Aorta (tissue), 5 donors: Measurements from ENCODE around the gene RBBP8NL. TPM values are rescaled to one million over a fixed set of nuclear protein-coding genes. Genes with fewer than 3 reads are reported as not detected.

Experiments used
- ATAC-seq: fragments of 200-7000 bp; cut with Tn5 transposase; one replicate; pipeline ENCODE4 v1.9.1; 2022; ENCODE audit warnings: moderate library complexity; ENCODE audit not compliant: low FRiP score
- DNase-seq, 2 donors: peaks; one replicate each; pipeline ENCODE4 v3.0.0-alpha.2; 2020
- H3K27ac ChIP-seq, 2 donors: one replicate each; pipeline ENCODE4 v1.5.1; 2013; ENCODE audit warnings: low read length in 2 of 2, mild to moderate bottlenecking in 2 of 2, moderate library complexity in 2 of 2, control low read depth in 1 of 2, inconsistent platforms in 1 of 2, low read depth in 1 of 2
- H3K27me3 ChIP-seq, 2 donors: one replicate each; pipeline ENCODE4 v1.6.1; 2013; ENCODE audit warnings: control low read depth in 1 of 2, low read length in 1 of 2, mild to moderate bottlenecking in 1 of 2, moderate library complexity in 1 of 2; ENCODE audit not compliant: insufficient read depth in 2 of 2, control insufficient read depth in 1 of 2
- H3K36me3 ChIP-seq, 2 donors: one replicate each; pipeline ENCODE4 v1.6.1; 2013; ENCODE audit warnings: control low read depth in 1 of 2, low read length in 1 of 2, mild to moderate bottlenecking in 1 of 2; ENCODE audit not compliant: insufficient read depth in 2 of 2, control insufficient read depth in 1 of 2
- H3K4me1 ChIP-seq, 2 donors: one replicate each; pipeline ENCODE4 v1.6.1; 2013; ENCODE audit warnings: low read length in 2 of 2, control low read depth in 1 of 2, mild to moderate bottlenecking in 1 of 2, moderate library complexity in 1 of 2; ENCODE audit not compliant: insufficient read depth in 2 of 2, control insufficient read depth in 1 of 2
- H3K4me3 ChIP-seq, 2 donors: one replicate each; pipeline ENCODE4 v1.5.1; 2013; ENCODE audit warnings: low read length in 2 of 2, control low read depth in 1 of 2, mild to moderate bottlenecking in 1 of 2
- H3K9me3 ChIP-seq: one replicate; pipeline ENCODE4 v1.6.1; 2013; ENCODE audit warnings: mild to moderate bottlenecking, low read length; ENCODE audit not compliant: control insufficient read depth
- WGBS, 2 donors: extraction: QIAGEN DNeasy Blood & Tissue Kit; methylation state at CpG; one replicate each; pipeline ENCODE4 v1.1.7; 2013; 5-methylcytosine and 5-hydroxymethylcytosine counted together
- intact Hi-C, 2 donors: fragments of 100-400 bp; cut with DNase I; formaldehyde crosslinking; loops; one replicate each; pipeline versions ENCODE4 v1.14.2 to v1.15.0; 2022
- polyA plus RNA-seq, 2 donors: library from polyadenylated mRNA; stranded (reverse); fragments of 200-250 nt; gene quantifications; one replicate each; pipeline ENCODE4 v1.2.3, GENCODE V29; 2013
- total RNA-seq, 2 donors: library from RNA; stranded (reverse); fragmentation: NEBNext Ultra II Directional; extraction: Animal tissue kit (Norgen Biotek cat#: 25700); gene quantifications; one replicate each; pipeline ENCODE4 v1.2.1, GENCODE V29; 2021
- donor health status: healthy with polysubstance abuse.
- donor health status: Bipolar disorder and iron deficiency.
- donor health status: DM: no; HTN: no; CAD: no.
- donor health status: DM: no; HTN: no; CAD: no.
- donor health status: DM: yes; HTN: yes; CAD: no.

RBBP8NL gene
- total and polyA plus RNA-seq, 4 donors, result 1.6 TPM; not detected in 3

DNA sequence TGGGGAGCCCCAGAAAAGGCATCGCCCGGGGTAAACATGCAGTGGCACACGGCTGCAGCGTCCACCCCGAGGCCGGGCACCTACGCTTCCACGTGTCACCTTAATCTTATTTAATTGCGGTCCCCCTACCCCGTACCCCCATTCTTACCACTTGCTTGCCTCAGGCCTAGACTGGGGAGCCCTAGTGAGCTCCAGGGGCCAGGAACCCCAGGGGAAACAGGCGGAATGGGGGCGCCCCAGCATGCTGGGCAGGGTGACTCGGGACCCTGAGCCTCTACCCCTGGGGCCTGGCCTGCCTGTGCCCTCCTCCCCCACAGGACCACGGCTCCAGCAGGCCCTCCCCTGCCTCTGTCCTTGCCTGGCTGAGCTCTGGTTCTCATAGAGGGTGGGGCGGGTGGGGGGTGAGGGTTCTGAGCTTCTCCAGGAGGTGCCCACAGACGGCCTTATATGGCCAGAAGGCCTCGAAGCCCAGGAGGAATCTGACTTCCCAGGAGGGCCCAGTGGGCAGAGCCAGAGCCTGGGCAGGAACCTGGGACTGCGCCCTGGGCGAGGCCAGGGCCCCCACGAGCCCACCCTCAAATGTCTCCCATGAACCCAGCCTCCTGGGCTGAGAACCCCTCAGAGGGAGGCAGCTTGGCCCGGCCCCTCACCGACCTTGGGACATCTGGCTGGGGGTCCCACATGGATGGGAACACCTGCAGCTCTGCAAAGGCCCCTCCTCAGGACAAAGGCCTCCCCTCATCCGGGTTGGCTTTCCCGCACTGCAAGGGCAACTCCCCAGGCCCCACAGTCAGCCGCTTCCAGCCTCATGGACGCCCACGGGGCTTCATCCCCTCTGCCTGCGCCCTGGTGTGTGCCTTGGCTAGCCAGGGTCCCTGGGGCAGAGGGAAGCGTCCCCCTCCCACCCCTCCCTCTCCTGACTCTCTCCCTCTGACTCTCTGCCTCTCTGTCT lies 55.0 kb downstream of the RBBP8NL start:
- 45 to 60% methylated on average over 26 to 29 of the region's 29 CpGs for WGBS, 2 donors
- H3K4me3 ChIP-seq, result no peak overlapping the region
- DNase-seq (no peak), ATAC-seq (peak; percentile 35)
- H3K4me1 ChIP-seq, result no peaks in the 10 kb centered on the region
- H3K27me3 ChIP-seq, result no peaks in the 10 kb centered on the region
- no peaks in the 10 kb centered on the region for H3K9me3 ChIP-seq
- H3K27ac ChIP-seq, result peak overlapping the region in 1 of 2 donors; percentile 41
- intact Hi-C loops, result loop anchor here in 1 of 2 donors (10.0 kb wide), 1 partner anchor 188 kb away; the partner anchor contains the start of gene MTG2
- no peaks in the 10 kb centered on the region for H3K36me3 ChIP-seq

DNA sequence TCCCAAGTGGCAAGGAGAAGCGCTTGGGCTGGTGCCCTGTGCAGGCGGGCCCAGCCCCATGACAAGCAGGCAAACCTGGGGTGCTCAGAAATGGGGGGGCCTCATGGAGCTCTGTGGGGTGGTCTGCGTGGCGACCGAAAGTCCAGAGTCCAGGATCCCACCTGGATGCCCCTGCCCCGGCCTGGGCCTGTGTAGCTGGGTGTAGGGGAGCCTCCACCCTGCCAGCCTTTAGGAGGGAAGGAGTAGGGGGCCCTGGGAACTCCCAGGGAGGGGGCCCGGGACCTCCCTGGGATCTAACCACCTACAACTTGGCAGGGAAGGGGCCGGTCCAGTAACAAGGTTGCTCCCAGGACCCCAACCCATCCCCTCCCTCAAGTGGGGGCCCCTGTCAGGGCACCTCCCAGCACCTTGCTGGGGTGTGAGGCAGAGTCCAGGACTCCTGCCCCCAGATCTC lies 55.7 kb downstream of the RBBP8NL start:
- Histone ChIP-seq H3K4me3 (no peak overlapping the region), H3K27me3 (no peaks in the 10 kb centered on the region), H3K27ac (peak overlapping the region in 1 of 2 donors; percentile 11), H3K9me3 (no peaks in the 10 kb centered on the region), H3K36me3 (no peaks in the 10 kb centered on the region), H3K4me1 (no peaks in the 10 kb centered on the region)
- ATAC-seq, result no peak
- intact Hi-C loops, result loop anchor here in 1 of 2 donors (10.0 kb wide), 1 partner anchor 187 kb away; the partner anchor contains the start of gene MTG2
- no peak for DNase-seq
- 95 to 96% methylated on average over 8 of the region's 8 CpGs for WGBS, 2 donors

DNA sequence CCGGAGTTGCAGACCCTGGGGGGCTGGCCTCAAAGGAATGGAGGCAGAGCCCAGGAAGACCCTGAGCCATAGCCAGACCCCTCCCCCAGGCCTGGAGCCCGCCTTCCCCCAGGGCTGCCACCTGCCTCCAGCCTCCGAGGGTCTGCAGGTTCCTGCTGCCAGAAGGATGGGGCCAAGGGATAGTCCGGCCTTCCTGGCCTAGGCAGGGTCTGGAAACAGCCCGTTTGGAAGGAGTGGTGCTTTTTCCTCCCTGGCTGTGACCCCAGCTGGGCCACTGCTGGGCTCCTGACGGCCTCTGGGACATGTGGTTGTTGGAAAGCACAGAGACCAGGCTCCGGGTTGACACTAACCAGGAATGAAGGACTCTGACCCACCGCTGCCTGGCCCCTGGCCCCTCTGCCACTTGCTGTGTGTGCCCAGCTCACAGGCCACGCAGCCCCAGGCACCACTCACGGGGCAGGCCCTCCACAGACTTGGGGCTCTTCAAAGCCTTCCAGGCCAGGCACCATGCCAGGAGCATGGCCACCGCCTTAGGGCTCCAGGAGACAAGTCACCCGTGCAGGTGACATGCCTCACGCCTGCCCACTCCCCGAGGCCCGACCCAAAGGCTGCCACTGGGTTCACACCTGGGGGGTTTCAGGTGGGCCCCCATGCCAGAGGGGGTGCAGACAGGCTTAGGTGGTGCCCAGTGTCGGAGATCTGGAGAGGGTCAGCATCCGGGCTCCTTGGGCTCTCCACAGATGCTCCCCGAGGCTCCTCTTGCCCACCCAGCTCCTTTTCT lies 56.3 kb downstream of the RBBP8NL start:
- Histone ChIP-seq H3K27ac (no peak overlapping the region), H3K9me3 (no peaks in the 10 kb centered on the region), H3K27me3 (no peaks in the 10 kb centered on the region), H3K36me3 (no peaks in the 10 kb centered on the region), H3K4me1 (no peaks in the 10 kb centered on the region), H3K4me3 (no peak overlapping the region)
- intact Hi-C loops, result loop anchor here in 1 of 2 donors (10.0 kb wide), 1 partner anchor 186 kb away; the partner anchor contains the start of gene MTG2
- WGBS, 2 donors, result 57 to 70% methylated on average over 17 to 18 of the region's 18 CpGs
- DNase-seq (no peak), ATAC-seq (no peak)

- intact Hi-C loops, result loop anchor here in 1 of 2 donors (10.0 kb wide), 1 partner anchor 185 kb away; the partner anchor contains the start of gene MTG2
Measured at GRCh38 chr20:62370115-62370806, 57.1 kb downstream of the RBBP8NL start.

GRCh38 chr20:62369815-62370114 lies 57.6 kb downstream of the RBBP8NL start:
- intact Hi-C loops, result loop anchor here in 1 of 2 donors (10.0 kb wide), 1 partner anchor 185 kb away; the partner anchor contains the start of gene MTG2
- ATAC-seq, result no peak
- Histone ChIP-seq H3K4me1 (no peaks in the 10 kb centered on the region), H3K36me3 (no peaks in the 10 kb centered on the region), H3K27me3 (no peaks in the 10 kb centered on the region), H3K9me3 (no peaks in the 10 kb centered on the region), H3K4me3 (no peak overlapping the region), H3K27ac (peak overlapping the region in 1 of 2 donors; percentile 7)
- no peak for DNase-seq
- WGBS, 2 donors, result 80 to 92% methylated on average over 3 to 4 of the region's 4 CpGs

More at GRCh38 chr20:62370115-62370806, 57.1 kb downstream of the RBBP8NL start:
- DNase-seq (no peak), ATAC-seq (no peak)
- H3K36me3 ChIP-seq, result no peaks in the 10 kb centered on the region
- H3K4me1 ChIP-seq, result no peaks in the 10 kb centered on the region
- no peak overlapping the region for H3K4me3 ChIP-seq
- 58% methylated on average over 19 of the region's 19 CpGs for WGBS, 2 donors
- H3K27me3 ChIP-seq, result no peaks in the 10 kb centered on the region
- peak overlapping the region in 1 of 2 donors; percentile 7 for H3K27ac ChIP-seq
- no peaks in the 10 kb centered on the region for H3K9me3 ChIP-seq

DNA sequence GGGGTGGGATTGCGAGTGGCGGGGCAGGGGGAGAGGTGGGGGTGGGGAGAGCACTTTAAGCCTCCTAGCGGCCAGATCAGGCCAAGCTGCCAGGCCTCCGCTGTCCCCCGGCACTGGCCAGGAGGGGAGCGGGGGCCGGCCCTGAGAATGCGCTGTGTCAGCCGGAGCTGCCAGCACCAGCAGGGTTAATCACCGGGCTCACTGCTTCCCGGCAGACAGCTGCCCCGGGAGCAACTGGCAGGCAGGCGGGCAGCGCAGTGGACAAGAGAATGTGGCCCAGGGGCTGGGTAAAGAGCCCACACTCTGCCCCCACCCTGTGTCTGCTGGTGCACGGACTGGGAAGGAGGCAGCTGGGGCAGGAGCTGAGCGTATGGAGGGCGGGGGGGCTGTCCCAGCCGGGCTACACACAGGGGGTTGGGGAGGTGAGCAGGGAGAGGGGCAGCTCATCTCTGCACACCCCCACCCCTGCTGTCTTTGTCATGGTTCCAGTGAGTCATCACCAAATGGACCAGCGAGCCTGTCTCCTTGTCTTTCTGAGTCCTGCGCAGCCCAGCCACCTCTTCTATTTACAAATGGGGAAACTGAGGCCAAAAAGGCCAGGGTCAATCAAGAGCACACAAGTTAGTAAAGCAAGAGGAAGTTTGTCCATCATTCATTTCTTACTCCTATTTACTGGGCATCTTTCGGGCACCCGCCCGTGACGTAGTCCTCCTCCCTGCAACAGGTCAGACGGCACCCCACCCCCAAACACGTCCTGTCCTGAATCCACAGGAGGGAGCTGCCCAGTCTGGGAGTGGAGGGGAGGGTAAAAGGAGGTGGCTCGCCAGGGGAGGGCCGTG lies 58.1 kb downstream of the RBBP8NL start:
- H3K27me3 ChIP-seq, result no peaks in the 10 kb centered on the region
- intact Hi-C loops, result no loop called here
- no peak overlapping the region for H3K27ac ChIP-seq
- ATAC-seq (no peak), DNase-seq (no peak)
- no peaks in the 10 kb centered on the region for H3K4me1 ChIP-seq
- no peaks in the 10 kb centered on the region for H3K36me3 ChIP-seq
- 25 to 32% methylated on average over 21 to 28 of the region's 28 CpGs for WGBS, 2 donors
- H3K4me3 ChIP-seq, result no peak overlapping the region
- no peaks in the 10 kb centered on the region for H3K9me3 ChIP-seq

DNA sequence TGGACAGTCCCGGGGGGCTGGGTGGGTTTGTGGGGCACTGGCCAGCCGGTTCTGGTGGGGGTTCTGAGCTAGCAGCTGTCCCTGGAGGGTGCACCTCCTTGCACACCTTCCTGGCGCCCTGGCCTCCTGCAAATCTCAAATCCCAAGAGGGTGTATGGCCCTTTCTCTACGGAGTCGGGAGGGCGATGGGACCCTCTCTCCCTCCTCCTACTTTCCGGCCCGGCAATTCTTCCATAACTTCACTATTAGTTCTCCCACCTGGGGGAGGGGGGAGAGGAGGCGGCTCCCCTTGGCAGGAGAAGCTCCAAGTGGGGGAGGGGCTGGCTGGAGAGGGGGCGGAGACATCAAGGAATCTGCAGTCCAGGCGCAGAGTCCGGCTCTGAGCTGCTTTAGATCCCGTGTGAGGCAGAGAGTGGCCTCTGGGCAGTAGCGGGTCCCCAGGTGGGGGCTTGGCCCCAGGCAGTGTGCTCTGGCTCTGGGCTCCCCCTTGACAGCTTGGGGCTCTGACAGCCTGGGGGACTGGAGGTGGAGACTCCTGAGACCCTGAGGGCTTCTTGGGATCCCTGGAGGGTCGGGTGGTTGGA lies 58.9 kb downstream of the RBBP8NL start:
- Histone ChIP-seq H3K36me3 (no peaks in the 10 kb centered on the region), H3K4me3 (no peak overlapping the region), H3K9me3 (no peaks in the 10 kb centered on the region), H3K27me3 (no peaks in the 10 kb centered on the region), H3K27ac (no peak overlapping the region), H3K4me1 (no peaks in the 10 kb centered on the region)
- DNase-seq, result no peak
- ATAC-seq, result no peak
- WGBS, 2 donors, result 5 to 8% methylated on average over 14 to 15 of the region's 15 CpGs
- intact Hi-C loops, result no loop called here
